Neuronal stem cell (in vitro differentiated cells): ENCODE results near the gene POU2AF1.

ENCODE experiments used
- DNase-seq: peaks from one replicate; pipeline ENCODE4 v3.0.0-alpha.2; 2013; ENCODE audit warnings: low spot score
- H2AFZ ChIP-seq: one replicate; pipeline ENCODE4 v1.6.1; 2013; ENCODE audit warnings: mild to moderate bottlenecking, low read length, inconsistent platforms
- H2AK5ac ChIP-seq: 2 replicates; pipeline ENCODE4 v1.6.1; 2013; ENCODE audit warnings: low read depth, mild to moderate bottlenecking, inconsistent platforms, low read length, moderate library complexity, mixed read lengths
- H2BK120ac ChIP-seq: 2 replicates; pipeline ENCODE4 v1.6.1; 2013; ENCODE audit warnings: low read depth, mild to moderate bottlenecking, inconsistent platforms, low read length, moderate library complexity, mixed read lengths
- H2BK12ac ChIP-seq: one replicate; pipeline ENCODE4 v1.6.1; 2013; ENCODE audit warnings: low read length, inconsistent platforms
- H2BK15ac ChIP-seq: 2 replicates; pipeline ENCODE4 v1.6.1; 2013; ENCODE audit warnings: mild to moderate bottlenecking, low read length, inconsistent platforms, mixed read lengths
- H2BK5ac ChIP-seq: one replicate; pipeline ENCODE4 v1.6.1; 2013; ENCODE audit warnings: inconsistent platforms, mild to moderate bottlenecking, low read length, moderate library complexity
- H3K14ac ChIP-seq: one replicate; pipeline ENCODE4 v1.6.1; 2013; ENCODE audit warnings: low read length, inconsistent platforms
- H3K18ac ChIP-seq: 2 replicates; pipeline ENCODE4 v1.6.1; 2013; ENCODE audit warnings: low read length, inconsistent platforms
- H3K23ac ChIP-seq: 2 replicates; pipeline ENCODE4 v1.6.1; 2013; ENCODE audit warnings: low read depth, mild to moderate bottlenecking, mixed read lengths, low read length, inconsistent platforms; ENCODE audit not compliant: poor library complexity
- H3K27ac ChIP-seq: replicated peaks from 3 replicates; pipeline ENCODE4 v1.5.1; 2013; ENCODE audit warnings: low read length, inconsistent platforms
- H3K27me3 ChIP-seq, 3 experiments: 2 replicates each; pipeline ENCODE4 v1.6.1; 2013; ENCODE audit warnings: low read length in 3 of 3, mild to moderate bottlenecking in 2 of 3, inconsistent platforms in 1 of 3, low read depth in 1 of 3, mixed read lengths in 1 of 3, moderate library complexity in 1 of 3; ENCODE audit not compliant: control insufficient read depth in 3 of 3, insufficient read depth in 3 of 3
- H3K36me3 ChIP-seq, 2 donors: replicated peaks in 1 of 2; 2 replicates each; pipeline ENCODE4 v1.6.1; 2013; ENCODE audit warnings: low read length in 2 of 2; ENCODE audit not compliant: control insufficient read depth in 2 of 2, insufficient read depth in 2 of 2
- H3K4ac ChIP-seq: 2 replicates; pipeline ENCODE4 v1.6.1; 2013; ENCODE audit warnings: inconsistent platforms, mild to moderate bottlenecking, low read length, moderate library complexity
- H3K4me1 ChIP-seq, 2 donors: 1 replicate in 1 of 2; 2 replicates in 1 of 2; pipeline ENCODE4 v1.6.1; 2013; ENCODE audit warnings: low read length in 2 of 2, low read depth in 1 of 2; ENCODE audit not compliant: control insufficient read depth in 2 of 2, insufficient read depth in 1 of 2
- H3K4me2 ChIP-seq: one replicate; pipeline ENCODE4 v1.6.1; 2013; ENCODE audit warnings: mild to moderate bottlenecking, low read length, inconsistent platforms; ENCODE audit not compliant: insufficient read depth, poor library complexity, severe bottlenecking
- H3K4me3 ChIP-seq, 2 donors: 2 replicates each; pipeline ENCODE4 v1.5.1; 2013; ENCODE audit warnings: low read length in 2 of 2, mild to moderate bottlenecking in 2 of 2, inconsistent platforms in 1 of 2, moderate library complexity in 1 of 2
- H3K79me1 ChIP-seq: one replicate; pipeline ENCODE4 v1.6.1; 2013; ENCODE audit warnings: low read depth, mild to moderate bottlenecking, inconsistent platforms, low read length, moderate library complexity
- H3K9ac ChIP-seq: one replicate; pipeline ENCODE4 v1.6.1; 2013; ENCODE audit warnings: mild to moderate bottlenecking, low read depth, low read length, inconsistent platforms; ENCODE audit not compliant: poor library complexity
- H3K9me3 ChIP-seq, 2 donors: replicated peaks in 1 of 2; 2 replicates each; pipeline versions ENCODE3 to v1.6.1; 2013; ENCODE audit warnings: low read length in 2 of 2, mild to moderate bottlenecking in 2 of 2, inconsistent platforms in 1 of 2, low read depth in 1 of 2, mixed read lengths in 1 of 2, moderate library complexity in 1 of 2; ENCODE audit not compliant: control insufficient read depth in 2 of 2, insufficient read depth in 1 of 2
- H4K8ac ChIP-seq: one replicate; pipeline ENCODE4 v1.6.1; 2013; ENCODE audit warnings: low read depth, mild to moderate bottlenecking, inconsistent platforms, low read length, moderate library complexity
- H4K91ac ChIP-seq: one replicate; pipeline ENCODE4 v1.6.1; 2013; ENCODE audit warnings: low read length, low read depth, mild to moderate bottlenecking, inconsistent platforms; ENCODE audit not compliant: poor library complexity
- WGBS, 2 donors: extraction: QIAGEN DNeasy Blood & Tissue Kit; methylation state at CpG; one replicate each; pipeline ENCODE4 v1.1.7; 2013; ENCODE audit warnings: missing lambda C conversion rate in 2 of 2, mixed read lengths in 1 of 2; ENCODE audit not compliant: insufficient read length in 2 of 2, insufficient replicate concordance in 1 of 2; ENCODE audit errors: extremely low coverage in 2 of 2; 5-methylcytosine and 5-hydroxymethylcytosine counted together

POU2AF1 gene

DNA sequence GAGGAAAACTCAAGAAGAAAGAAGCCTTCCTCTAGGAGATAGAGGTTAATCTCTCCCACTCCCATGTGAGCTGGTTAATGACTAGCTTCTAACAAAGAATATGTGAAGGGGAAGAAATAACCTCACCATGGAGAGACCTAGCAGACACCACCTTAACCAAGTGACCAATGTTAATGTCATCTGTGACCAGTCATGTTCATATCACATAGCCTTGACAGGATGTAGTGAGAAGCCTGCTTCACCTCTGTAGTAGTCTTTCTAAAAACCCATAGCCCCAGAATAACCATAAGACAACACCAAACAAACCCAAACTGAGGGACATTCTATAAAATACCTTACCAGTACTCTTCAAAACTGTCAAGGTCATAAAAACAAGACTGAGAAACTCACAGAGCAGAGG lies 21.5 kb upstream of the POU2AF1 start:
- no peak overlapping the region for H3K27ac ChIP-seq
- H2BK12ac ChIP-seq = no peak overlapping the region
- H2BK5ac ChIP-seq = no peak overlapping the region
- no peak overlapping the region for H3K4ac ChIP-seq
- no peak overlapping the region for H3K18ac ChIP-seq
- no peaks in the 10 kb centered on the region for H3K36me3 ChIP-seq
- H2BK120ac ChIP-seq = no peak overlapping the region
- no peaks in the 10 kb centered on the region for H3K9me3 ChIP-seq
- H3K9ac ChIP-seq = no peak overlapping the region
- H3K23ac ChIP-seq = no peak overlapping the region
- no peak overlapping the region for H3K4me3 ChIP-seq
- H4K91ac ChIP-seq = no peak overlapping the region
- H2AK5ac ChIP-seq = no peak overlapping the region
- no peak for DNase-seq
- H3K4me2 ChIP-seq = no peak overlapping the region
- no peak overlapping the region for H3K14ac ChIP-seq
- no peak overlapping the region for H2BK15ac ChIP-seq
- H2AFZ ChIP-seq = no peak overlapping the region
- H4K8ac ChIP-seq = no peak overlapping the region
- H3K4me1 ChIP-seq = no peaks in the 10 kb centered on the region
- H3K79me1 ChIP-seq = no peaks in the 10 kb centered on the region
- peaks cover 0 to 3% (median 0%) of the 10 kb centered on the region in 3 experiments for H3K27me3 ChIP-seq

DNA sequence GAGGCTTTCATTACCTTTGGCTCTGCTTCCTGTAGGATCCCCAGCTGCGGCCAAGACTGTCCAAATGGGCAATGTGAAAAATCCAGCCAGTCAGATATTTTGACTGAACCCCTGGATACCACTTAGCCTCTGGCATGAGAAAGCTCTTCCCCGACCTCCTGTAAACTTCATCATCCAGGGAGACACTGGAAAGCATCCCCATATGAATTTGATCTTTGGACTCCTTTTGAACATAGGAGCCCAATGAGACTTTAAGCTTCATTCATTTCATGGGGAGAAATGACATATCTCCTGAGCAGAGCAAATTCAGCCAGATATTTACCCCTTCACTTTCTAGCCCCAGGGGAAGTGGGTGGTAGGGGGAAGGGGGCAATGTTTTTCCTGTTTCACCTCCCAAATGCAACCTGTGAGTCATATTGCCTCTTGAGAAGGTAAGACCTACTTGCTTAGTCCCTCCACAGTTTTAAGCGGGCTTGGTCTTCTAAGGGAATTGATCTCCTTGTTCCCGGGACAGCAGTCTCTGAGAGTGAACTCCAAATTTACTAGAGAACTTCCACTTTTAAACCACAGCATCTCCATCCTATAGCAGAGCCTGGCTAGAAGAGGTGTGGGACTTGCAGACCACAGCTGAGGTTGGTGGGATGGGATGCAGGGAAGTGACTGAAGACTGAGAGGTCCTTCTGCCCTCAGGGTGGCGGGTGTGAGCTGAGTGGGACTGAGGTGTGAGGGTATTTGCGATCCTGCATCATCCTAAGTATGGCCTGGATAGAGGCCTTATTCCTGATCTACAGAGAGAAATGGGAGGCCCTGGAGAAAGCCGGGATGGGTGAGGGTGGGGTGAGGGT lies 20.3 kb upstream of the POU2AF1 start:
- Histone ChIP-seq H3K27me3 (peaks cover 0 to 3% (median 0%) of the 10 kb centered on the region in 3 experiments), H3K4ac (no peak overlapping the region), H2AK5ac (no peak overlapping the region), H3K4me3 (no peak overlapping the region), H4K91ac (no peak overlapping the region), H3K14ac (no peak overlapping the region), H3K4me2 (no peak overlapping the region), H2AFZ (no peak overlapping the region), H3K79me1 (no peaks in the 10 kb centered on the region), H4K8ac (no peak overlapping the region), H2BK5ac (no peak overlapping the region), H2BK15ac (no peak overlapping the region), H3K9me3 (no peaks in the 10 kb centered on the region), H3K18ac (no peak overlapping the region), H3K9ac (no peak overlapping the region), H2BK12ac (no peak overlapping the region), H3K36me3 (no peaks in the 10 kb centered on the region), H3K27ac (no peak overlapping the region), H3K4me1 (peaks cover 0 to 4% of the 10 kb centered on the region in 2 donors), H3K23ac (no peak overlapping the region), H2BK120ac (no peak overlapping the region)
- no CpG with 5 or more reads among the region's 7 CpGs for WGBS, 2 donors
- DNase-seq = no peak

DNA sequence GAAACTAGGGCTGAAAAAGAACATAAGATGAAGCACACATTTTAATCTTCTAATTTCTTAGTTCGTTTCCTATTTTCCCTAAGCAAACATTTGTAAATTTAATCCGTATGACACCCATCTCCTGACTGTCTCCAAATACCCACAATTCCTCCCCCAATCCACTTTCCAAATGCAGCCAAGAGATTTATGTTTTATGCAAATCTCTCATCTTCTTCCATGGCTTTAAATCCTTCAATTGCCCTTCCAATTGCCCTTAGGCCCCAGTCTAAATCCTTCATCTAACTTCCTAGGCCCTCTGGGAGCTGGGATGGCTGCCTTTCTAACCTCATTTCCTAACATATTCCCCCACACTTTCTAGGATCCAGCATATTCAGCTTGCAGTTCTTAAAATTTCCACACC lies 18.0 kb upstream of the POU2AF1 start:
- H3K4me1 ChIP-seq = peaks cover 0 to 4% of the 10 kb centered on the region in 2 donors
- WGBS, 2 donors = no CpG with 5 or more reads among the region's 2 CpGs
- no peak overlapping the region for H3K18ac ChIP-seq
- H2BK5ac ChIP-seq = no peak overlapping the region
- no peak overlapping the region for H3K27ac ChIP-seq
- no peak overlapping the region for H3K4me2 ChIP-seq
- no peak overlapping the region for H4K8ac ChIP-seq
- no peaks in the 10 kb centered on the region for H3K79me1 ChIP-seq
- no peaks in the 10 kb centered on the region for H3K9me3 ChIP-seq
- no peak for DNase-seq
- no peak overlapping the region for H3K14ac ChIP-seq
- no peak overlapping the region for H3K9ac ChIP-seq
- no peak overlapping the region for H2BK120ac ChIP-seq
- peaks cover 0 to 3% (median 0%) of the 10 kb centered on the region in 3 experiments for H3K27me3 ChIP-seq
- H3K4ac ChIP-seq = no peak overlapping the region
- no peak overlapping the region for H3K23ac ChIP-seq
- H3K36me3 ChIP-seq = no peaks in the 10 kb centered on the region
- H2BK15ac ChIP-seq = no peak overlapping the region
- H3K4me3 ChIP-seq = no peak overlapping the region
- H2AFZ ChIP-seq = no peak overlapping the region
- H4K91ac ChIP-seq = no peak overlapping the region
- no peak overlapping the region for H2BK12ac ChIP-seq
- H2AK5ac ChIP-seq = no peak overlapping the region

DNA sequence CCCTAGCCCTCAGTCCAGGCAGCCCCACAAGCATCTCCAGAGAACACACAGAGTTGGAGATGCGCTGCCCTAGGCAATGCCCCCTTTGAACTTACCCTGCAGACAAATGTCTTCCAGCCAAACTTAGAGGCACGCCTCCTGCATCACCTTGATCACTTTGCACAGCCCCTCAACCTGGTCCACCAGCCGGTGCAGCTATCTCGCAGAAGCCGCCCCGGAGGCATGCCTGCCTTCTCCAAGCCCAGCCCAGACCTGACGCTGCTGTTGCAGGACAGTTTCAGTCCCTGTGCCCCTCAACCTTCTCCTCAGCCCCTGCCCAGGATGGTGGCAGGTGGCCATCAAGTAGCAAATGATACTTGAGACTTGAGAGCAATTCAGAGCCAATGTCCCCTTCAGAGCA lies 16.7 kb upstream of the POU2AF1 start:
- Histone ChIP-seq H3K23ac (peak overlapping the region; percentile 30), H3K36me3 (no peaks in the 10 kb centered on the region), H3K4me1 (peaks cover 0 to 4% of the 10 kb centered on the region in 2 donors), H2BK120ac (no peak overlapping the region), H3K4me3 (no peak overlapping the region), H3K4me2 (no peak overlapping the region), H3K4ac (no peak overlapping the region), H2BK12ac (no peak overlapping the region), H3K14ac (no peak overlapping the region), H2AK5ac (peak overlapping the region; percentile 6), H2BK15ac (no peak overlapping the region), H3K79me1 (no peaks in the 10 kb centered on the region), H2BK5ac (no peak overlapping the region), H3K18ac (peak overlapping the region; percentile 68), H3K27ac (no peak overlapping the region), H2AFZ (no peak overlapping the region), H4K91ac (no peak overlapping the region), H4K8ac (no peak overlapping the region), H3K27me3 (peaks cover 0 to 3% (median 0%) of the 10 kb centered on the region in 3 experiments), H3K9ac (no peak overlapping the region), H3K9me3 (no peaks in the 10 kb centered on the region)
- DNase-seq = no peak
- WGBS, 2 donors = no CpG with 5 or more reads among the region's 7 CpGs
